Activated CD8-positive, alpha-beta memory T cell treated with anti-CD3 and anti-CD28 coated beads for 48 hours (primary cell): ENCODE results near the gene KCTD6.

Source experiments
- DNase-seq, 3 experiments: peaks; one replicate each; pipeline ENCODE4 v3.0.0-alpha.2; 2020; ENCODE audit warnings: low read depth in 2 of 3, low spot score in 2 of 3

KCTD6 gene

GRCh38 chr3:58551636-58552180 is 59.8 kb downstream of the KCTD6 start:
- no peak for DNase-seq
